HG03095 (cell line): ENCODE data around the gene DCAF11.

Experiments
- ATAC-seq: cut with Tn5 transposase; IDR thresholded peaks from one replicate; pipeline ENCODE4 v1.9.1; 2021; ENCODE audit warnings: moderate library complexity; ENCODE audit not compliant: unreplicated experiment

Gene DCAF11

DNA sequence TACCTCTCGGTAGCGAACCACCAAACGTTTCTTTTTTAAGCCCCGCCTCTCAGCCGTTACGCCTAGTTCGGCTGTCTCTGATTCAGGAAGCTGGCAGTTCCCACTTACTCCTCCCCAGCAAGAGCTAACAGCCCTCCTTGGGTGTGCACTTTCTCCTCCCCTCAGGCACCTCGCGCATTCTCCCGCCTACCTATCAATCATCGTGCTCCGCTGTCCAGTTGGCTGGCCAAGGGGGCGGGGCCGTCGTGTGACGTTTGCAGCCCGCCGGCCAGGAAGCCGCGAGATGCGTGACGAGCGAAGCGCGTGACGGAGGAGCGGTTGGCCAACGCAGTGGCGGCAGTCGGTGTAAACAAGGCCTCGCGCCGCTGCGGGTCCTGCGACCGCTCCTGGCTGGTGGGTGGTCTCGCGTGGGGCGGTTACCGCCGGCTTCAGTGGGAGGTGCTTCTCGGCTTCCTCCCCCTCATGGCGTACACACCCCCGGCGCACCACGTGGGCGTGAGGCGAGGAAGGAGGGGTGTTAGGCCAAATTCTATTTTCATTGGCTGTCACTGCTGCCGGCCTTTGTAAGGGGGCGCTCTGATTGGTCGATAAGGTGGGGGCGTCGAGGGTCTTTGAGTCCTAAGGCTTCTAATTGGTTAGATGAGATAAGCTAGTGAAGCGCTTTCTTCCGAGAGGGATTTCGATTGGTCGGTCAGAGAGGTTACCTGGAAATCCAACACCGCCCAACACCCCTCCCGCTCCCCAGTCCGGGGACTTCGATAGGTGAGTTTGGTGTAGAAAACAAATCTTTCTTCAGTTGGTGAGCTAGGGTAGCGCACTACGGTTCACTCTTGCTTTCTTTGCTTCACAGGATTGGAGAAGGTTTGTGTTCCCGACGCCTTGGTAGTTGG, at the start of gene DCAF11, which contains the start of gene NRL:
Gene DCAF11 (plus strand): TSS at position 246 of the 890 bp plus-strand sequence. CDS start 818 bp downstream, outside the sequence.
Gene NRL (minus strand): TSS at position 418 of the 890 bp plus-strand sequence. CDS start 32,101 bp downstream, outside the sequence.
- ATAC-seq: peak; percentile 82

- no peak for ATAC-seq
Measured at GRCh38 chr14:24064856-24065255, 49.7 kb upstream of the DCAF11 start.

DNA sequence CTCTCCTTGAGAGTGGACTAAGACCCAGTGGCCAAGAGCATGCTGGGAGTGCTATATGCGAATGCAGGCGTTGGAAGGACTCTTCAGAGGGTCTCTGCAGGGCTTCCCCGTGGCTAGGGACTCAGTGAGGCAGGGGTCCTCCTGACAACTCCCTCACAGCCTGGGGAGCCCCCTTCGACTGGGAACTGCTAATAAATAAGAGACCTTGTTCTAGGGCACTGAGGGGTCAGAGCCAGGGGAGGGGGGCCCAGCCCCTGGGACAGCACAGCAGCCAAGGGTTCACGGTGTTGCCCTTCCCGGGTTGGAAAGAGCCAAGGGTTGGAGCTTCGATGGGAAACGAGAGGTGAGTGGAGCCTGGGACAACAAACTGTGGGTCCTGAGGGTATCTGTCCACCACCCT, 49.2 kb upstream of the DCAF11 start:
- no peak for ATAC-seq

GRCh38 chr14:24066496-24067132, 48.0 kb upstream of the DCAF11 start:
- no peak for ATAC-seq

GRCh38 chr14:24067133-24068082, 47.2 kb upstream of the DCAF11 start:
- no peak for ATAC-seq

DNA sequence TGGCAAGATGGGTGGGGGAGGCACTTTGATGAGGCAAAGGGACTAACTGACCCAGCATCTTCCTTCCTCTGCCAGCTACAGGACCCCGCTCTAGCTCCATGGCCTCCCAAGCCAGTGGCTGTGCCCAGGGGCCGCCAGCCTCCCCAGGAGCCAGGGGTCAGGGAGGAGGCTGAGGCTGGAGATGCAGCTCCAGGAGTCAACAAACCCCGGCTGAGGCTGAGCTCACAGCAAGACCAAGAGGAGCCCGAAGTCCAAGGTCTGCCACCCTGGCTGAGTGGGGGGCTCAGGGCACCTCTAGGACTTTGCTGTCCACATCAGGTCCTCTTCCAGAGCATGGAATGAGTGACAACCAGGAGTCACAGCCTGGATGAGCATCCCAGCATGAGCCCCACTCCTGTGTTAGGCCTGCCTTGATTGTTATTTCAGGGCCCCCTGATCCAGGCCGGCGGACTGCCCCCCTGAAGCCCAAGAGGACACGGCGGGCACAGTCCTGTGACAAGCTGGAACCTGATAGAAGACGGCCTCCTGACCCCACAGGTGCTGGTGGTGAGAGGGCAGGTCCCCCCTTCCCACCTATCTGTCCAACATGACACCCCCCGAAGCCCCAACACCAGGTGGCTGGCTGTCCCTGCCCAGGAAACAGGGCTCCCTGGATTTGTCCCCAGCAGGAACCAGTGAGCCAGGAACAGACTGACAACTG, 45.7 kb upstream of the DCAF11 start:
- no peak for ATAC-seq

GRCh38 chr14:24069411-24069735, 45.2 kb upstream of the DCAF11 start:
- ATAC-seq: no peak

DNA sequence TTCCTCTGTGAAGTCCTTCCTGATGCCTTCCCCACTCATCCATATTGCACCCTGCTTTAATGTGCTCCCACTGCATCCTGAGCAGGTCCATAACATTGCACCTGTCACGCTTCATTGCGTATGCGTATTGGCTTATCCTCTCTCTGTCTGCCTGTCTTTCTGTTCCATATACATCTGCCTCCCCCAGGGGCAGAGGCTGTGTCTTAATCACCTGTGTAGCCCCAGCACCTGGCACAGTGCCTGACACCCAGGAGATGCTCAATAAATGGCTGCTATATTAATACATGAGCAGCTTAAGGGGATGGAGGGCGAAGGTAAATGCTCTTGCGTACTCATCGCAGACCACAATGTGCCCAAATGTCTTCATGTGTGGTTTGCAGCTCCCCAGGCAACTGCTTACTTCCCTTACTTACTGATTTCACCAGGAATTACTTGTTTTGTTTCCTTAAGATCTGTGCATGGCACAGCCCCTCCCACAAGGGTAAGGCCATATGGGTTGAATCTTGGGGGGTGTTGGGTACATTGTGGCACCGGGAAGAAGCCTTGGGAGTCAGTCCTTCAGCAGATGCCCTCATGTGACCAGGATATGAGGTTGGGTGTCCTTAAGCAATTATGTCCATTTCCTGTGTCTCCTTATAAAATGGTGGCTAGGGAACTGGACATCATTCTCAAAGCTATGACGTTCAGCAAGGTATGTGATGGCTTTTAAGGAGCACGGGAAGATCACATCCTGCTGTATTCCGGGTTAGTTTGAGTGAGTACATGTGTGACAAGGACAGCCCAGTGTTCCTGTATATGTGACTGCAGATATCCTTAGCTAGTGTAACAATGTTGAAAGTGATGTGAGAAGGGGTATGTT, 44.1 kb upstream of the DCAF11 start:
- no peak for ATAC-seq

GRCh38 chr14:24071144-24071697, 43.4 kb upstream of the DCAF11 start, which contains the start of gene CPNE6:
Gene CPNE6 (plus strand): TSS chr14:24071562. CDS start chr14:24072937, 1,375 bp downstream.
- ATAC-seq: no peak

DNA sequence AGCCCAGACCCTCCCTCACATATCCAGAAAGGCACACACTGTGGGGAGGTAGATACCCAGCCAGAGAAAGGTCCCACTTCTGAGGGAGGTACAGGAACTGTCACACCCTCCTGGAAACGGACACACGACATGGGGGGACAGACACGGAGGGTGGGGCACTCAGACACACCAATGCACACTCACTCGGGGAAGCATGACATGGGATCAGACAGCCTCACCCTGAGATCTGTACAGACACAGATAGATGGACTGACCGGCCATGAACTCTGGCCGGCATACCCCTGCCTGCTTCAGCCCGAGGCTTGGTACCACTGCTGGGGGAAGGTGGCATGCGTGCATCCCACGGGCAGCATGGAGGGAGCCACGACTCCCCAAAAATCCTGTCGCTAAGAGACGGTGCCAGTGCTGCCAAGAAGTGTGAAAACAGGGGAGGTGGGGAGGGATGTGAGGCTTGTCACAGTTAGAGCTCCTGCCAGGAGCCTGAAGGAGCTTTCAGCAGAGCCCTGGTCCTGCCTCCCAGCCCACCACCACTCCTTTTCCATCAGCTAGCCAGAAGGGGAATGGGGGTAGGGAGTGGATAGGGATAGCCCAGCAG, 42.6 kb upstream of the DCAF11 start:
- ATAC-seq: no peak

DNA sequence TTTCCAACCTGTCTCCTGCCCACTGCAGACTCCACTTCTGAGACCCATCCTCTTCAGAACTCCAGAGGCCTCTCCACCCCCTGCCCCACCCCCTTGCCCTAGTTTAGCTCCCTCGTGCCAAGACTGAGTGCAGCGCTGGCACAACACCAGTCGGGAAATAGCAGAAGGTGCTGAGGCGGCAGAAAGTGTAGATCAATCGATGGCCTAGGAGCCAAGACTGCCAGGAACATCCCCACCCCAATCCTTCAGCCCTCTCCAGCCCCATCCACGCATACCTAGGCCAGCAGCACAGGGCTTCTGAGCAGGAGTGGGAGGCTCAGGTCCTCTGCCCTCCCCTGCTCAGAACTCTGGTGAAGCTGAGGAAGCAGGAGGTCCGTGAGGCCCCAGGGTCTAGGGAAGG, 42.1 kb upstream of the DCAF11 start:
- no peak for ATAC-seq

GRCh38 chr14:24072881-24073877, 41.4 kb upstream of the DCAF11 start:
- ATAC-seq: no peak

- peak; percentile 15 for ATAC-seq
Measured at GRCh38 chr14:24074625-24075484, 39.7 kb upstream of the DCAF11 start.

GRCh38 chr14:24075485-24076301, 38.9 kb upstream of the DCAF11 start:
- ATAC-seq: peak; percentile 67

- ATAC-seq: no peak
Measured at GRCh38 chr14:24076302-24076601, 38.3 kb upstream of the DCAF11 start.

DNA sequence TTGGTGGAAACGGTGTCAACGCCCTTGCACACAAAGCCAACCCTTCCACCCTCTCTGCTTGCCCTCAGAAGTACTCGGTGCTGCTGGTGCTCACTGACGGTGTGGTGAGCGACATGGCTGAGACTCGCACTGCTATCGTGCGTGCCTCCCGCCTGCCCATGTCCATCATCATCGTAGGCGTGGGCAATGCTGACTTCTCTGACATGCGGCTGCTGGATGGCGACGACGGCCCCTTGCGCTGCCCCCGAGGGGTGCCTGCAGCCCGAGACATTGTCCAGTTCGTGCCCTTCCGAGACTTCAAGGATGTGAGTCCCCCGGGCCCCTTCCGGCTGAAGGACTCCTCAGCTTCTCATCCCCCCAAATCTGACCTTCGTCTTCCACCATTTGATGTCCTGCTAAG, 37.5 kb upstream of the DCAF11 start:
- no peak for ATAC-seq
